Measurements from ENCODE around the gene DUSP16. TPM values are rescaled to one million over a fixed set of nuclear protein-coding genes. Genes with fewer than 3 reads are reported as not detected.

The DUSP16 gene
- total RNA-seq, 1 donor from 2014 or later: 26.1 TPM

GRCh38 chr12:12539028-12539810 lies 23.4 kb downstream of the DUSP16 start:
- Histone ChIP-seq H3K79me2 (ENCODE audit: low read depth) (peaks cover 18% of the 10 kb centered on the region), H3F3A (ENCODE audit: low read depth) (peaks cover 3% of the 10 kb centered on the region)

GRCh38 chr12:12538535-12538934 lies 24.1 kb downstream of the DUSP16 start:
- peaks cover 11% of the 10 kb centered on the region for H3K4me1 Mint-ChIP-seq
- no peak overlapping the region for H3K4me3 Mint-ChIP-seq
- no peaks in the 10 kb centered on the region for H3K27me3 Mint-ChIP-seq (ENCODE audit: insufficient read depth, low read depth)
- Histone ChIP-seq H2AFZ (replicated peaks) (no peak overlapping the region), H3K4me1 (peaks cover 3% of the 10 kb centered on the region), H3F3A (ENCODE audit: low read depth) (peaks cover 3% of the 10 kb centered on the region), H3K79me2 (ENCODE audit: low read depth) (peaks cover 19% of the 10 kb centered on the region), H3K9me3 (ENCODE audit: low read depth) (no peaks in the 10 kb centered on the region), H3K4me2 (no peak overlapping the region), H3K27ac (no peak overlapping the region), H3K9ac (no peak overlapping the region), H3K27me3 (no peaks in the 10 kb centered on the region), H4K20me1 (ENCODE audit: low read depth) (peaks cover 16% of the 10 kb centered on the region), H3K36me3 (no peaks in the 10 kb centered on the region), H3K4me3 (no peak overlapping the region)
- TF ChIP-seq CTCF (IDR thresholded peaks at IDR 0.05) (no peak), EZH2 (IDR thresholded peaks at IDR 0.05) (no peak), EZH2phosphoT487 (IDR thresholded peaks at IDR 0.05) (no peak)
- no peaks in the 10 kb centered on the region for H3K9me3 Mint-ChIP-seq
- H3K36me3 Mint-ChIP-seq: peaks cover 4% of the 10 kb centered on the region
- no peak overlapping the region for H3K27ac Mint-ChIP-seq
- no peak for DNase-seq (ENCODE audit: low spot score)

More at GRCh38 chr12:12539028-12539810, 23.4 kb downstream of the DUSP16 start:
- Mint-ChIP-seq H3K27me3 (ENCODE audit: insufficient read depth, low read depth) (no peaks in the 10 kb centered on the region), H3K27ac (no peak overlapping the region), H3K4me3 (no peak overlapping the region), H3K36me3 (peaks cover 4% of the 10 kb centered on the region), H3K9me3 (no peaks in the 10 kb centered on the region), H3K4me1 (peaks cover 4% of the 10 kb centered on the region)
- Histone ChIP-seq H3K9ac (no peak overlapping the region), H3K36me3 (no peaks in the 10 kb centered on the region), H3K4me3 (no peak overlapping the region), H3K27me3 (no peaks in the 10 kb centered on the region), H3K4me2 (no peak overlapping the region), H3K9me3 (ENCODE audit: low read depth) (no peaks in the 10 kb centered on the region), H3K27ac (no peak overlapping the region), H2AFZ (replicated peaks) (no peak overlapping the region), H3K4me1 (no peaks in the 10 kb centered on the region), H4K20me1 (ENCODE audit: low read depth) (peaks cover 13% of the 10 kb centered on the region)
- DNase-seq (ENCODE audit: low spot score): no peak
- TF ChIP-seq EZH2 (IDR thresholded peaks at IDR 0.05) (no peak), EZH2phosphoT487 (IDR thresholded peaks at IDR 0.05) (no peak), CTCF (IDR thresholded peaks at IDR 0.05) (no peak)

GRCh38 chr12:12537421-12537820 lies 25.2 kb downstream of the DUSP16 start:
- H3K36me3 ChIP-seq: no peaks in the 10 kb centered on the region
- H3K4me1 ChIP-seq: peaks cover 7% of the 10 kb centered on the region
- Mint-ChIP-seq H3K27me3 (ENCODE audit: insufficient read depth, low read depth) (no peaks in the 10 kb centered on the region), H3K9me3 (no peaks in the 10 kb centered on the region), H3K4me1 (peaks cover 12% of the 10 kb centered on the region), H3K4me3 (no peak overlapping the region), H3K36me3 (peaks cover 4% of the 10 kb centered on the region), H3K27ac (no peak overlapping the region)
- no peak for DNase-seq (ENCODE audit: low spot score)
- peaks cover 31% of the 10 kb centered on the region for H3K79me2 ChIP-seq (ENCODE audit: low read depth)
- no peak overlapping the region for H2AFZ ChIP-seq (replicated peaks)
- no peak overlapping the region for H3K4me2 ChIP-seq
- H3K27ac ChIP-seq: no peak overlapping the region
- peaks cover 16% of the 10 kb centered on the region for H4K20me1 ChIP-seq (ENCODE audit: low read depth)
- TF ChIP-seq CTCF (IDR thresholded peaks at IDR 0.05) (no peak), EZH2 (IDR thresholded peaks at IDR 0.05) (no peak), EZH2phosphoT487 (IDR thresholded peaks at IDR 0.05) (no peak)
- H3K9ac ChIP-seq: no peak overlapping the region
- no peaks in the 10 kb centered on the region for H3K27me3 ChIP-seq
- no peak overlapping the region for H3K4me3 ChIP-seq
- peaks cover 3% of the 10 kb centered on the region for H3F3A ChIP-seq (ENCODE audit: low read depth)
- H3K9me3 ChIP-seq (ENCODE audit: low read depth): no peaks in the 10 kb centered on the region

Data from neural progenitor cell (in vitro differentiated cells).